HL-60 (cell line): ENCODE measurements around the gene MPPED1.

Experiments used
- DNase-seq, 2 experiments: peaks; one replicate each; pipeline ENCODE4 v3.0.0-alpha.2; 2010 to 2020; ENCODE audit warnings: low read depth in 1 of 2, low spot score in 1 of 2
- H3K27ac ChIP-seq: fragments of 250-450 bp; sonication (Bioruptor Pico); replicated peaks from 2 replicates; pipeline ENCODE4 v1.5.1; 2020; ENCODE audit warnings: mild to moderate bottlenecking, moderate library complexity
- H3K27me3 ChIP-seq: fragments of 250-450 bp; sonication (Bioruptor Pico); 2 replicates; pipeline ENCODE4 v1.5.1; 2021; ENCODE audit warnings: mild to moderate bottlenecking, moderate library complexity; ENCODE audit not compliant: insufficient read depth, poor library complexity, severe bottlenecking
- H3K4me3 ChIP-seq: replicated peaks from 2 replicates; pipeline ENCODE4 v1.5.1; 2011; ENCODE audit warnings: mild to moderate bottlenecking, control low read depth, low read length; ENCODE audit not compliant: insufficient read depth
- GABPA ChIP-seq: IDR thresholded peaks from 2 replicates; pipeline ENCODE4 v1.6.1; 2012; ENCODE audit warnings: low read depth
- POLR2AphosphoS5 ChIP-seq: IDR thresholded peaks from 2 replicates; pipeline ENCODE4 v1.6.1; 2012; ENCODE audit warnings: low read depth
- SPI1 ChIP-seq: IDR thresholded peaks from 2 replicates; pipeline ENCODE4 v1.6.1; 2012; ENCODE audit warnings: low read depth, mild to moderate bottlenecking, borderline replicate concordance
- TF ChIP-seq, protein P1 (sequence below): IDR thresholded peaks from one replicate; pipeline ENCODE4 v1.5.1; 2011; ENCODE audit warnings: low read length, control low read depth, inconsistent platforms; ENCODE audit not compliant: insufficient read depth
- TF ChIP-seq, protein P2 (sequence below): IDR thresholded peaks from 2 replicates; pipeline ENCODE4 v1.6.1; 2012; ENCODE audit warnings: low read depth; ENCODE audit not compliant: insufficient replicate concordance

Gene MPPED1

DNA sequence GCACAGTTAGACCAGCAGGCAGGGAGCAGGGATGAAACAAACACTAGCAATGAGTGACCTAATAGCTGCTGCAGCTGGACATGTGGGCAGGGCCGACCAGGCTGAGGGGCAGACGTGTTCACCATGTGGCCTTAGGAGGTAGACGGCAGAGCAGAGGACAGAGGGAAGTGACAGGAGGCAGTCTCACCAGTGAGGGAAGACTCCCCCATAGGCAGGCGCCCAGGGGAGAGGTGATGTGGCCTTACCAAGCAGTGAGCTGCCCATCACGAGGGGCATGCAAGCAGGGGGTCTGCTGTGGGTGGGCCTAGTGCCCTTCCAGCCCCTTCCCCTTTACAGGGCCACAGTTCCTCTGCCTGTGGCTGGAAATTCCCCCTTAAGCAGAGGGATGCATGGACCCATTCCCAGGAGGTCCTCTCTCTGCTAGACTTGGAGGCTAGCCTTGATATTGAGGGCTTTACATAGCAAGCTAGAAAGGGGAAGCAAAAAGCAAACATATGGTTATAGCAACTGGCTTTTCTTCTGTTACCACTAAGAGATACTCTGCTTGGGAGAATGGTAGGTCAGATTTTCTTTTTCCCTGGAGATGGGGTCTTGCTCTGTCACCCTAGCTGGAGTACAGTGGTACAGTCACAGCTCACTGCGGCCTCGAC is 67.6 kb downstream of the MPPED1 start:
- peak in 1 of 2 experiments; percentile 14 for DNase-seq
- H3K27ac ChIP-seq: peak overlapping the region; percentile 69
- TF ChIP-seq SPI1 (no peak), POLR2AphosphoS5 (no peak), GABPA (no peak)
- TF ChIP-seq, protein P1, sequence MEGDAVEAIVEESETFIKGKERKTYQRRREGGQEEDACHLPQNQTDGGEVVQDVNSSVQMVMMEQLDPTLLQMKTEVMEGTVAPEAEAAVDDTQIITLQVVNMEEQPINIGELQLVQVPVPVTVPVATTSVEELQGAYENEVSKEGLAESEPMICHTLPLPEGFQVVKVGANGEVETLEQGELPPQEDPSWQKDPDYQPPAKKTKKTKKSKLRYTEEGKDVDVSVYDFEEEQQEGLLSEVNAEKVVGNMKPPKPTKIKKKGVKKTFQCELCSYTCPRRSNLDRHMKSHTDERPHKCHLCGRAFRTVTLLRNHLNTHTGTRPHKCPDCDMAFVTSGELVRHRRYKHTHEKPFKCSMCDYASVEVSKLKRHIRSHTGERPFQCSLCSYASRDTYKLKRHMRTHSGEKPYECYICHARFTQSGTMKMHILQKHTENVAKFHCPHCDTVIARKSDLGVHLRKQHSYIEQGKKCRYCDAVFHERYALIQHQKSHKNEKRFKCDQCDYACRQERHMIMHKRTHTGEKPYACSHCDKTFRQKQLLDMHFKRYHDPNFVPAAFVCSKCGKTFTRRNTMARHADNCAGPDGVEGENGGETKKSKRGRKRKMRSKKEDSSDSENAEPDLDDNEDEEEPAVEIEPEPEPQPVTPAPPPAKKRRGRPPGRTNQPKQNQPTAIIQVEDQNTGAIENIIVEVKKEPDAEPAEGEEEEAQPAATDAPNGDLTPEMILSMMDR: no peak
- TF ChIP-seq, protein P2, sequence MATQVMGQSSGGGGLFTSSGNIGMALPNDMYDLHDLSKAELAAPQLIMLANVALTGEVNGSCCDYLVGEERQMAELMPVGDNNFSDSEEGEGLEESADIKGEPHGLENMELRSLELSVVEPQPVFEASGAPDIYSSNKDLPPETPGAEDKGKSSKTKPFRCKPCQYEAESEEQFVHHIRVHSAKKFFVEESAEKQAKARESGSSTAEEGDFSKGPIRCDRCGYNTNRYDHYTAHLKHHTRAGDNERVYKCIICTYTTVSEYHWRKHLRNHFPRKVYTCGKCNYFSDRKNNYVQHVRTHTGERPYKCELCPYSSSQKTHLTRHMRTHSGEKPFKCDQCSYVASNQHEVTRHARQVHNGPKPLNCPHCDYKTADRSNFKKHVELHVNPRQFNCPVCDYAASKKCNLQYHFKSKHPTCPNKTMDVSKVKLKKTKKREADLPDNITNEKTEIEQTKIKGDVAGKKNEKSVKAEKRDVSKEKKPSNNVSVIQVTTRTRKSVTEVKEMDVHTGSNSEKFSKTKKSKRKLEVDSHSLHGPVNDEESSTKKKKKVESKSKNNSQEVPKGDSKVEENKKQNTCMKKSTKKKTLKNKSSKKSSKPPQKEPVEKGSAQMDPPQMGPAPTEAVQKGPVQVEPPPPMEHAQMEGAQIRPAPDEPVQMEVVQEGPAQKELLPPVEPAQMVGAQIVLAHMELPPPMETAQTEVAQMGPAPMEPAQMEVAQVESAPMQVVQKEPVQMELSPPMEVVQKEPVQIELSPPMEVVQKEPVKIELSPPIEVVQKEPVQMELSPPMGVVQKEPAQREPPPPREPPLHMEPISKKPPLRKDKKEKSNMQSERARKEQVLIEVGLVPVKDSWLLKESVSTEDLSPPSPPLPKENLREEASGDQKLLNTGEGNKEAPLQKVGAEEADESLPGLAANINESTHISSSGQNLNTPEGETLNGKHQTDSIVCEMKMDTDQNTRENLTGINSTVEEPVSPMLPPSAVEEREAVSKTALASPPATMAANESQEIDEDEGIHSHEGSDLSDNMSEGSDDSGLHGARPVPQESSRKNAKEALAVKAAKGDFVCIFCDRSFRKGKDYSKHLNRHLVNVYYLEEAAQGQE: no peak
- no peak overlapping the region for H3K4me3 ChIP-seq
- no peaks in the 10 kb centered on the region for H3K27me3 ChIP-seq

DNA sequence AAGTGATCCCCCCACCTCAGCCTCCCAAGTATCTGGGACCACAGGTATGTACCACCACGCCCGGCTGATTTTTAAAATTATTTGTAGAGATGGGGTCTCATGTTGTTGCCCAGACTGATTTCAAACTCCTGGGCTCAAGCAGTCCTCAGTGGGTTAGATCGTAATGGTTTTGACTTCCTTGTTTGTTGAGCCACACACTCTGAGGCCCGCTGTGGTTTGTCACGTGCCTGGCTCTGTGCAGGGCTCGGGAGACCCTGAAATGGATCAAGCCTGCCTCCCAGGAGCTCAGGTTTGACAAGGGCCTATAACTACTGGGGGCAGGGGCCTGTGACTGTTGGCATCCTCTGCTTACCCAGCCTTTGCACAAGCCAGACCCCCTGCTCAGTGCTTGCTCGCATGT is 68.1 kb downstream of the MPPED1 start:
- Histone ChIP-seq H3K4me3 (no peak overlapping the region), H3K27me3 (no peaks in the 10 kb centered on the region), H3K27ac (peak overlapping the region; percentile 69)
- peak; percentile 65 for TF ChIP-seq SPI1
- TF ChIP-seq POLR2AphosphoS5: no peak
- peak in 1 of 2 experiments; percentile 76 for DNase-seq

DNA sequence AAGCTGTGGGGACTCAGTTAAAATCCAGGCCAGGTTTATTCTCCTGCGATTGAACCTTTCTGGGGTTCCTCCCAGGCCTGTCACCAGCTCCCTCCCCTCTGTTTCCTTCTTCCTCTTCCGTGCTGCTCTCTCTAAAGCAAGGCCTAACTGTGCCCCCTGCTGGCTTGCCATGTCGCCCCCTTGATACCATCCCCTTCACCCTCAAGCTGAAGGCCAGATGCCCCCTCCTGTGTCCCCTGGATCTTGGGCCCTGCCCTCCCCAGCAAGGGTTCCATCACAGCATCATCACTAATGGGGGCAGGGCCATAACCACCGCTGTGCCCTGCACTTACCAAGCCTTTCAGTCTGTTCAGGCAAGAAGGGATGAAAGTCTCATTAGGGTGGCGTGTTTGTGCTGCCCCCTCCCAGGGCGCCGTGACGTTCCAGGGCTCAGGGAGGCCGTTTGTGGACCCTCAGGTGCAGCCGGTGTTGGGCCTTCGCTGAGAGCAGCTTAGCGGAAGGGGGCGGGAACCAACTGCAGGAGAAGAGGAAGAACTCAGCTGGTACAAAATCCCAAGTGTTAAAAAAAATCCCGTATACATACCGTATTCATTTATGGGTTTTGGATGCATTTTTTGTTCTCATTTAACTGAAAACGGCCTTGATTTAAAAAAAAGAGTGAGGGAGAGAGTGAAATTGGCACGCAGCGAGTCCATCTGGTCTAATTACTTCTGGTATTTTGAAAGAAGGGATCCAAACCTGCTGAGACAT is 69.9 kb downstream of the MPPED1 start:
- Histone ChIP-seq H3K27me3 (no peaks in the 10 kb centered on the region), H3K27ac (peak overlapping the region; percentile 38; the same call in 1 of the 2 replicates), H3K4me3 (0 out of 2 replicates have a peak overlapping the region, but pooled peaks have one; percentile 12)
- peak; percentile 16 to 62 for DNase-seq
- TF ChIP-seq POLR2AphosphoS5 (no peak), SPI1 (peak; percentile 53), GABPA (no peak)
- TF ChIP-seq, protein P1: peak; percentile 1
- TF ChIP-seq, protein P2: no peak

DNA sequence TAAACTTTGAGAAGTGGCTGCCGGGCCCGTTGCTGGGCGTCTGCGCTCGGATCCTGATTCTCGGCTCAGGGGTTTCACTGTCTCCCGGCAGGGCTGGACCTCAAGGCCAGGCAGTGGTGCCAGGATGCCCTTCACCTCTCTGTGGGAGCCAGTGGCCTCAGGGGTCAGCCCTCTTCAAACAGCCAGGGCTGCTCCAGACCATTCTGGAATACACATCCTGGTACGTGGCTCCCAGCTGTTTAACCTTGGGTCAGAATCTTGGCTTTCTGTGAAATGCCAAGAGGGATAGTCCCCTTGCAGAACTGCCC is 70.5 kb downstream of the MPPED1 start:
- DNase-seq: no peak
- Histone ChIP-seq H3K27ac (no peak overlapping the region), H3K4me3 (no peak overlapping the region), H3K27me3 (no peaks in the 10 kb centered on the region)
- TF ChIP-seq, protein P1: no peak
- TF ChIP-seq, protein P2: no peak
- TF ChIP-seq GABPA: no peak
- TF ChIP-seq POLR2AphosphoS5: no peak
- TF ChIP-seq SPI1: no peak
